Activated B cell treated with CpG ODN at 0.5 μM for 24 hours (primary cell): ENCODE measurements around the gene AKR7A2. TPM values are rescaled to one million over a fixed set of nuclear protein-coding genes. Genes with fewer than 3 reads are reported as not detected.
"Not testable (repeated sequence)": the region's sequence is repeated elsewhere in the genome, so short reads cannot be mapped to it uniquely, and the experiment has no call there.

Experiments used
- ATAC-seq: fragments of 200-7000 bp; cut with Tn5 transposase; one replicate; pipeline ENCODE4 v1.10.0; 2021; ENCODE audit warnings: low read depth, mild to moderate bottlenecking, moderate library complexity
- CTCF ChIA-PET: fragments of 350-600 bp; sonication (Branson Sonifier 250); formaldehyde crosslinking; loops from one replicate; lab custom pipeline; 2021; ENCODE audit warnings: antibody characterized with exemption; lab: Charles Lee
- POLR2A ChIA-PET: fragments of 350-600 bp; sonication (Branson Sonifier 250); formaldehyde crosslinking; loops from one replicate; lab custom pipeline; 2021; ENCODE audit warnings: antibody characterized with exemption; lab: Charles Lee
- DNase-seq: peaks from one replicate; pipeline ENCODE4 v3.0.0; 2022
- H3K27ac Mint-ChIP-seq: one replicate; pipeline ENCODE4 v1.8.0; 2020; ENCODE audit warnings: mixed read lengths
- H3K27me3 Mint-ChIP-seq: one replicate; pipeline ENCODE4 v1.8.0; 2021; ENCODE audit warnings: mixed read lengths
- H3K36me3 Mint-ChIP-seq: one replicate; pipeline ENCODE4 v1.8.0; 2021; ENCODE audit warnings: low read depth, mixed read lengths
- H3K4me1 Mint-ChIP-seq: one replicate; pipeline ENCODE4 v1.8.0; 2021; ENCODE audit warnings: mixed read lengths
- H3K4me3 Mint-ChIP-seq: one replicate; pipeline ENCODE4 v1.8.0; 2020; ENCODE audit warnings: mild to moderate bottlenecking, mixed read lengths
- H3K9me3 Mint-ChIP-seq: one replicate; pipeline ENCODE4 v1.8.0; 2020; ENCODE audit warnings: mixed read lengths
- CTCF ChIP-seq: fragments of 200-600 bp; IDR thresholded peaks from one replicate; pipeline ENCODE4 v1.8.0; 2022; ENCODE audit warnings: antibody characterized with exemption, mild to moderate bottlenecking
- intact Hi-C: fragments of 100-400 bp; cut with micrococcal nuclease; formaldehyde crosslinking; loops from one replicate; pipeline ENCODE4 v1.15.1; 2024
- total RNA-seq: library from RNA; stranded (reverse); gene quantifications from 2 replicates; pipeline ENCODE4 v1.2.3, GENCODE V29; 2022

Gene AKR7A2
- total RNA-seq, 1 donor from 2014 or later, result 29.9 TPM

- ChIA-PET POLR2A (interaction anchor here (0.6 kb wide), 1 partner anchor 375 kb away, joined by 3 read pairs; no protein-coding TSS in a partner anchor), CTCF (no interaction called here)
- Mint-ChIP-seq H3K27me3 (peaks cover 14% of the 10 kb centered on the region), H3K9me3 (peaks cover 7% of the 10 kb centered on the region), H3K36me3 (no peaks in the 10 kb centered on the region), H3K4me1 (no peaks in the 10 kb centered on the region), H3K4me3 (no peak overlapping the region), H3K27ac (no peak overlapping the region)
- ATAC-seq (no peak), DNase-seq (no peak)
- intact Hi-C loops, result no loop called here
- TF ChIP-seq CTCF, result no peak
These were observed 39.9 kb downstream of the AKR7A2 start for GRCh38 chr1:19272064-19272463.

DNA sequence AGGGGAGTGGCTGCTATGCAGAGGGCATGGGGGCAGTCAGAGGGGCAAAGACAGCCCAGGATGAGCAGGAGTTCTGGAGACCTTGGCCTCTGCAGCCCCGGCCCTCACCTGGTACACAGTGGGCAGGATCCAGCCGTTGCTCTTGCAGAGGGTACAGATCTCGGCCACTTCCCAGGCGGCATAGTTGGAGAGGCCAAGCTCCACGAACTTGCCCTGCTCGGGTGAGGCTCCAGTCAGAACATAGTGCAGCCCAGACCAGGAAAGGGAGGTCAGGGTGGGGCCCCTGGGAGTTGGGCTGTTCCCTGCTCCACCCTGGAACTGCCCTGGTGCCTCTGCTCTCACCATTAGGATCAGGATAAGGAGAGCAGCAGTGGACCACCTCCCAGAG is 41.6 kb downstream of the AKR7A2 start:
- H3K36me3 Mint-ChIP-seq, H3K4me3 Mint-ChIP-seq, ATAC-seq, POLR2A ChIA-PET, H3K4me1 Mint-ChIP-seq, H3K27ac Mint-ChIP-seq, intact Hi-C loops, H3K9me3 Mint-ChIP-seq, DNase-seq, CTCF ChIA-PET: not testable (repeated sequence)
- H3K27me3 Mint-ChIP-seq, result peaks cover 14% of the 10 kb centered on the region

DNA sequence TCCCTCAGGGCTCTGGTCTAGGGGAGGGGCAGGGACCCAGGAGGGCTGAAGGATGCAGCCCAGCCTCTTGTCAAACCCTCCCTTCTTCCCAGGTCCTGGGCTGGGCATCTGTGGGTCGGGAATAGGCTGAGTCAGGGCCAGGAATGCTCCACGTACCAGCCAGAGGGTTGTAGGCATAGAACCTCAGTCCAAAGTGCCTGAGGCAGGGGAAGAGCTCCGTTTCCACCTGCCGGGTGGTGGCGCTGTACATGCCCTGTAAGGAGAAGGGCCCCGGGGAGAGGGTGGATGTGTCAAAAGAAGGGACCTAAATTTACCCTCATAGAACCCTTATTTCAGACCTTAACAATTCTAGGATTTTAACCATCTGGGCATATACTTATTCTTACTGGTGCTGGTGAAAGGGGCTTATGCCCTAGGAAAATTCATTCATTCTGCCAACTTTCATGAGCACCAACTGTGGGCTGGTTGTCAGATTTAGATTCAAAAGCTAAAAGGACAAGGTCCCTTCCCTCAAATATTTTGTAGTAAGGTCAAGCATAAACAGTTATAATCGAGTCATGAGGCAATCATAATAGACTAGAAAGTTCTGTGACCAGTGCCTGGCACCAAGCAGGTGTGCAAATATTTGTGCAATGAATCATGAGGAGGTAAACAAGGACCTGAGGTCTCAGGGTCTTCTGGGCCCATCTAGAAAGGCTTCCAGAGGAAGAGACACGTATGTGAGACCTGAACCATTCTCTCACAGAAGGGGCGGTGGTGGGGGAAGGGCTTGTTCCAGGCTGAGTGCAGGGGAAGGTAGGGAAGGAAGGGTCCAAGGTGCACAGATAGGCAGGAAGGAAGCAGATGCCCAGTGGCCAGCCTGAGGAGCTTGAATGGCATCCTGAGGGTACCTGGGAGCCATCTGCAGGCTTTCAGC is 42.3 kb downstream of the AKR7A2 start:
- DNase-seq, H3K9me3 Mint-ChIP-seq, H3K36me3 Mint-ChIP-seq, H3K27ac Mint-ChIP-seq, POLR2A ChIA-PET, H3K4me3 Mint-ChIP-seq, ATAC-seq, H3K4me1 Mint-ChIP-seq, CTCF ChIA-PET, intact Hi-C loops: not testable (repeated sequence)
- peaks cover 14% of the 10 kb centered on the region for H3K27me3 Mint-ChIP-seq

DNA sequence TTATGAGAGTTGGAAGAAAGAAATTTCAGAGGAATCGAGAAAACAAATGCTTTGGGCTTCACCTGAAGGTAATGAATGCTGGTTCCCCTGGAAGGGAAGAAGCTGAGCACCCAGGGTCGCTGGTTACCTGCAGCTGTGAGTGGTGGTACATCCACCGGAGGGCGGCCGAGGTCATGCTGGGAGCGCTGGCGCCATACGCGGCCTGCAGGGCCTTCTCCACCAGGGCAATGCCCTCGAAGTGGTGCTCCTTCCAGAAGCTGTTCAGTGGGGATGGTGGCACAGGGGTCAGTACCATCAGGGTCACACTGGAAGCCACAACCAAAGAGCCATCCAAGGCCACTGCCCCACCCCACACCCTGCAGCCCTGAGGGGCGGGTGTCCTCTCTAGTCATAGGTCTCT is 43.5 kb downstream of the AKR7A2 start:
- TF ChIP-seq CTCF, result no peak
- Mint-ChIP-seq H3K4me1 (no peaks in the 10 kb centered on the region), H3K27ac (no peak overlapping the region), H3K36me3 (no peaks in the 10 kb centered on the region), H3K9me3 (peaks cover 3% of the 10 kb centered on the region), H3K4me3 (no peak overlapping the region), H3K27me3 (peaks cover 10% of the 10 kb centered on the region)
- DNase-seq, result no peak
- ATAC-seq, result no peak
- intact Hi-C loops, result no loop called here
- CTCF ChIA-PET, result no interaction called here
- POLR2A ChIA-PET, result no interaction called here

DNA sequence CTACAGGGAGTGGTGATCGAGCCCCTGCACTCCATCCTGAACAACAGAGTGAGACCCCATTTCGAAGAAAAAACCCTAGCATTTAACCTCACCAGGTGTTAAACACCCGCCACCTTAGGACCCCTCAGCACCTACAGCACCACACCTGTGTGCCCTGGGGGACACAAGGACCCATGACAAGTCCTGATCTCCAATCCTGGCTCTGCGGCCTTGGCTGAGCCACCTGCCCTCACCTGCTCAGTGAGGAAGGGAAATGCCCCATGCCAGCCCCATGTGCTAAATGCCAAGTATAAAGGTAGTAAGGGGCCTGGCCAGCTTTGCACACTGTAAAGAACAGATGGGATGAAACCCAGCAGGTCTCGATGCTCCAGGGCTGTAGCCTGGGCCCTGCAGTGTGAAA is 49.2 kb downstream of the AKR7A2 start:
- peaks cover 31% of the 10 kb centered on the region for H3K36me3 Mint-ChIP-seq
- ChIA-PET POLR2A (no interaction called here), CTCF (no interaction called here)
- H3K4me3 Mint-ChIP-seq, result no peak overlapping the region
- ATAC-seq (no peak), DNase-seq (no peak)
- H3K9me3 Mint-ChIP-seq, result peaks cover 3% of the 10 kb centered on the region
- no peaks in the 10 kb centered on the region for H3K27me3 Mint-ChIP-seq
- intact Hi-C loops, result no loop called here
- no peak for TF ChIP-seq CTCF
- H3K4me1 Mint-ChIP-seq, result no peaks in the 10 kb centered on the region
- no peak overlapping the region for H3K27ac Mint-ChIP-seq

GRCh38 chr1:19262047-19262446 is 49.9 kb downstream of the AKR7A2 start:
- CTCF ChIA-PET, result no interaction called here
- intact Hi-C loops, result no loop called here

More at GRCh38 chr1:19262047-19262446, 49.9 kb downstream of the AKR7A2 start:
- DNase-seq (no peak), ATAC-seq (no peak)
- Mint-ChIP-seq H3K9me3 (peaks cover 3% of the 10 kb centered on the region), H3K27ac (no peak overlapping the region), H3K36me3 (peaks cover 38% of the 10 kb centered on the region), H3K27me3 (no peaks in the 10 kb centered on the region), H3K4me3 (no peak overlapping the region), H3K4me1 (no peaks in the 10 kb centered on the region)
- POLR2A ChIA-PET, result no interaction called here
- no peak for TF ChIP-seq CTCF
